T follicular helper cell (primary cell): Measurements from ENCODE around the gene OGFOD1.
A peak's percentile ranks its signal among the peaks of the same experiment; 100 is the strongest.
"Not testable (repeated sequence)": the region's sequence is repeated elsewhere in the genome, so short reads cannot be mapped to it uniquely, and the experiment has no call there.

Source experiments
- DNase-seq: peaks from one replicate; pipeline ENCODE4 v3.0.0-alpha.2; 2020; ENCODE audit warnings: low read depth

The OGFOD1 gene

DNA sequence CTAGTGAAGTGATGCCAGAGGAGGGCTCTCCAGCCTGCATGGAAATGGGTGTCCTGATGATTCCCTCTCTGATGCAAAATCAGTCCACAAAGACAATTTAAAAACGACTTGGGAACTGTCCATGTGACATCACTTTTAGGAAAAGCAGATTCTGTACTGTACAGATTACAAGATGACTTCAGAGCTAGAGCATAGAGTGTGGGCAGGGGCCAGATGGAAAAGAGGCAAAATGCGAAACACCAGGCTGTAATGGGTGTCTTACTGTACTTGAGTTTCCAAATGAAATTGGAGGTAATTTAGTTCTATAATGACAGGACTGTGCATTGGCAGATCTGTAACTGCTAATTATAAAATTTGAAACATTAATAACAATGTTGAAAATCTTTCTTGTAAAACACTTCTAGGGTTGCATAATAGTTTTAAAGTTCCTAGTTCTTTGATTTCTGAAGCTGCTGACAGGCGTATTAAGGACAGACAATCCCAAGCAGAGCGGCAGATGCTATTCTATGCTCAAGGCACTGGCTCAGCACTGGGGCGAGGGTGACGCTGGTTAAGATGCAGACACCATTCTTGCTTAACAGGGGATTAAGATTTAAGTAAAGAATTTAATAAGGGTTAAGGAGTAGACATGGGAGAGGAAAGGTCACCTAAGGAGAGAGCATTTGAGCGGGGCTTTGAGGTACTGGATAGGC lies 29.6 kb downstream of the OGFOD1 start:
- no peak for DNase-seq

DNA sequence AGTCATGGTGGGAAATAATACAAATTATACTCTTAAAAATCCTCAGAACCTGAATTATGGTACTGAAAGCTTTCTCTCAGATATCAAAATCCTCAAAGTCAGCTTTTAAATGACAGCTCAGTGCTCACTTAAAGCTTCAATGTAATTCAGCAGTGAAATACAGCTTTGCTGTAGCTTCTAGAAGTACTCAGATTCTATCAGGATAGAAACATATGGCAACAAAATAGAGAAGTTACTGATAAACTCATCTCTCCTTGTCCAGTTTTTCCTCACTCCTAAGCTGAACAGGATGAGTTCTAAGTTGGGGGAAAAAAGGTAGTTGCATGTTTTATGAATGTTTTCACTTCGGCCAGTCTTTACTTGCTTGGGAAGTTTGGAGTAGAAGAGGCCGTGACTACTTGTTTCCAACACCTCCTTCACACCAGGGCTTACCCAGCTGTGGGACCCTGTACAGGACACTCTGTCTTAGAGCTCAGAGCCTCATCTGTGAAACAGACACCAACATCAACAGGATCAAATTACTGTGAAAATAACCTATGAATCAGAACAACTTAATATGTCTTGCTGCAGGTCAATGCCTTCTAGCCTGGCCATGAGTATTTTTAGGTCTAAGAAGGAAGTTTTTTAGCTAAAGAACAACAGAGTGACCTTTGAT lies 30.2 kb downstream of the OGFOD1 start:
- DNase-seq, result no peak

DNA sequence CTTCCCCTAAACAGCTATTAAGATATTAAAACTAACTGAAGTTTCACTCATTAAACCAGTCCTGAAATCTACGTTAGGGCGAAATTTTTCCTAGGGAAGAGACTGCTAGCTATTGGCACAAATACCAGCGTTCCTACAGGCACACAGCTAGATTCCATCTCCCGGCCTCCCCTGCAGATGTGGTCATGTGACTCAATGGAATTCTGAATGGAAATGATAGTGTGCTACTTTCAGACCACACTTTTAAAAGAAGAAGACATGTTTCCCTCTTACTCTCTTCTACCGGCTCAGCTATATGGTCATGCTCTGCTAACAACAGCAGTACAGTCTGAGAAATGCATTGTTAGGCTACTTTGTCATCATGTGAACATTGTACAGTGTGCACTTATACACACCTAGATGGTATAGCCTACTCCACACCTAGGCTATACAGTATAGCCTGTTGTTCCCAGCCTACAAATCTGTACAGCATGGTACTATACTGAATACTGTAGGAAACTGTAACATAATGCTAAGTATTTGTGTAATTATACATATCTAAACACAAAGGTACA lies 31.4 kb downstream of the OGFOD1 start:
- no peak for DNase-seq

DNA sequence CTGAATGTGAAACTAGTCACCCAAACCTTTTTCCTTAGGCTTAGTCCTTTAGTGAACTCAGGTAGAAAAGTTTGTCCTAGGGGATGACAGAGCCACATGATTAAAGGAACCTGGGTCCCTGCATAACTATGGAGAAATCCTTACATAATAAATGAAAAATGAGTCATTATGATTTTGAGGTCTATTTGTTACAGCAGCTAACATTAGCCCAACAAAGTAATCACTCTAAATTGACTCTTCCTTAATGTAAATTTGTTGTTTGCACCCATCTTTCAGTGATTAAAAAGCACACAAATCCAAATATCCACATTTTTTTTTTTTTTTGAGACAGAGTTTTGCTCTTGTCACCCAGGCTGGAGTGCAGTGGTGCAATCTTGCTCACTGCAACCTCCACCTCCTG lies 32.0 kb downstream of the OGFOD1 start:
- DNase-seq, result no peak

DNA sequence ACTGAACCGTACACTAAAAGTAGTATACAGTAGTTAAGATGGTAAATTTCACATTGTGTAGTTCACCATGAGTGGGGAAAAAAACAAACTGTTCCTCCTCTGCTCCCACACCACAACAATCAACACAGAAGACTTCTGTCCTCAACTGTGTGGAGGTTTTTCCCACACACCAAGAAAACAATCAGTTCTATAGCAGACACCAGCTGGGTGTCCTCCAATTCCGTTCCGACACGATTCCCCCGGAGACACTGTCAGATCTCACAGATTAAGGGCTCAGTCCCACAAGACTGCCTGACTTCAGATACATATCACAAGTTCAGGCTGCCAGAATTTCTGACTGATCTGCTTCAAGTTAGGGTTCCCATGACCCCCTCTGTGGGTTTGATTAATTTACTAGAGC lies 36.7 kb downstream of the OGFOD1 start:
- DNase-seq, result no peak

DNA sequence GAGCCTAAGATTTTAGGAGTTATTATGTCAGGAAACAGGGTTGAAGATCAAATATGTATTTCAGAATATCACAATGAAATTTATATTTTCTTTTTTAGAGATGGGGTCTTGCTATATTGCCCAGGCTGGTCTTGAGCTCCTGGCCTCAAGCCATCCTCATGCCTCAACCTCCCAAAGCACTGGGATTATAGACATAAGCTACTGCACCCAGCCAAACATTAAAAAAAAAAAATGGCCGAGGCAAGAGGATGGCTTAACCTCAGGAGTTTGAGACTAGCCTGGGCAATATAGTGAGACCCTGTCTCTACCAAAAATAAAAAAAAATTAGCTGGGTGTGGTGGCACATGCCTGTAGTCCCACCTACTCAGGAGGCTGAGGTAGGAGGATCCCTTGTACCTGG lies 37.5 kb downstream of the OGFOD1 start:
- DNase-seq, result not testable (repeated sequence)

DNA sequence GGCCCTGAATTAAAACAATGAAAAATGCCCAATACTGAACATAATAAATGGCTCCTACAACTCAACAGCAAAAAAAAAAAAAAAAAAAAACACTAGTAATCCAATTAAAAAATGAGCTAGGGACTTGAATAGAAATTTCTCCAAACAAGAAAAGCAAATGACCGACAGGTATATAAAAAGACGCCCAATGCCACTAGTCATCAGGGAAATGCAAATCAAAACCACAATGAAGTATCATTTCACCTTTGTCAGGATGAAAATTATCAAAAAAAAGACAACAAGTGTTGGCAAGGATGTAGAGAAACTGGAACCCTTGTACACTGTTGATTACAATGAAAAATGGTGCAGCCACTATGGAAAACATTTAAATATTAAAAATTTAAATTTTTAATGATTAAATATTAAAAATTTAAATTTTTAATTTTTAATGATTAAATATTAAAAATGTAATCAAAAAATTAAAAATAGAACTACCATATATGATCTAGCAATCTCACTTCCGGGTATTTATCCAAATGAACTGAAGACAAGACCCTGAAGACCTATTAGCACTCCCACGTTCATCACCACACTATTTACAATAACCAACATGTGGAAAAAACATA lies 40.4 kb downstream of the OGFOD1 start:
- DNase-seq, result no peak

DNA sequence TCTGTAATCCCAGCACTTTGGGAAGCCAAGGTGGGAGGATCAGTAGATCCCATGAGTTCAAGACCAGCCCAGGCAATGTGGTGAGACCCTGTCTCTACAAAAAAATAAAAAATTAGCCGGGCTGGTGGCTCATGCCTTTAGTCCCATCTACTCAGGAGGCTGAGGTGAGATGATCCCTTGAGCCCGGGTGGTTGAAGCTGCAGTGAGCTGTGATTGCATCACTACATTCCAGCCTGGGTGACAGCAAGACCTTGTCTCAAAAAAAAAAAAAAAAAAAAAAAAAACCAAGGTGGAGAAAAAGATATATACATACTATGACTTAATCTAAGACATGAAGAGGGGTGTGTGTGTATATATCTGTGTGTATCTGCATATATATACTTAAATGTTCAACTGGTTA lies 41.8 kb downstream of the OGFOD1 start:
- no peak for DNase-seq

DNA sequence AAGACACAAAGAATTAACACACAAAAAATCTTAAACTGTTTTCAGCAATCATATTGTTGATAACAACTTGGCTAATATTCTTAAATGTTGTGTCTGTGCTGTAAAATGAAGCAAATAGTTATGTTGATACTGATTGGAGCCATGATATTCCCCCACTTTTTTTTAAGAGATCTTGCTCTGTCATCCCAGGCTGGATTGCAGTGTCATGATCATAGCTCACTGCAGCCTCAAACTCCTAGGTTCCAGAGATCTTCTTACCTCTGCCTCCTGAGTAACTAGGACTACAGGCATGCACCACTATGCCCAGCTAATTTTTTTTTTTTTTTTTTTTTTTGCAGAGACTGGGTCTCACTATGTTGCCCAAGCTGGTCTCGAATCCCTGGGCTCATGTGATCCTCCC lies 42.5 kb downstream of the OGFOD1 start:
- no peak for DNase-seq

DNA sequence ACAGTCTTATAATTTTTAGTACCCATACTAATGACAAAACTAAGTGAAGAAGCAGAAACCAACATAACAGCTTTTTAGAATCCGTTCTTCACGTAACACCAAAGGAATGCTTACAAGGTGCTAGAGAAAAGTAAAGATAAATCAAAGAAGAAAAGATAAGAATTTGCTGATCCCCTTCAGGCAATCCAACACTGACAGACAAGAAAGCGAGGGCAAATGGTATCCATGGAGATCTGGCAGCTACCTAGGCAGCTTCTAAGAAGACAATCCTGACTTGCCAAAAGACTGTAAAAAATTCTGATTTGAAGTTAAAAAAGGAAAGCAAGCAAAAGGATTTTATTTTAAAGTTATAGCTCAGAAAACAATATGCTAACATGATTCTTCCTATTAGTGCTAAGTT lies 53.8 kb downstream of the OGFOD1 start:
- no peak for DNase-seq

DNA sequence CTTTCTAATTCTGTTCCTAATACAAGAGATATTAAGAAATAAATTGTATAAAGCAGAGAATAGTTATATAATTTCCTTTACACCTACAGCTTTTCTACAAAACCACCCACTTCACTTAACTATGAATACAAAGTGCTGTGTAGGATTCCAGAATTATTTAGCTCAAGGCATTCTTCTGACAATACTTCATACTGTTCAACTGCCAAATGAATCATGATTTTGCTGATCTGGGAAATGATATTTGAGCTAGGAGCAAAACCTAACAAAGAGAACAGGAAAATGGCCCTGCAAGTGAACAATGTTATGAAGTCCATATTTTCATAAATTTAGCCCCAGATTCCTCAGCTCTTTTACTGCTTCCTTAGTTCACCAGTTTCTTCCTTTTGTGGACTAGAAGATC lies 55.6 kb downstream of the OGFOD1 start:
- DNase-seq, result no peak

DNA sequence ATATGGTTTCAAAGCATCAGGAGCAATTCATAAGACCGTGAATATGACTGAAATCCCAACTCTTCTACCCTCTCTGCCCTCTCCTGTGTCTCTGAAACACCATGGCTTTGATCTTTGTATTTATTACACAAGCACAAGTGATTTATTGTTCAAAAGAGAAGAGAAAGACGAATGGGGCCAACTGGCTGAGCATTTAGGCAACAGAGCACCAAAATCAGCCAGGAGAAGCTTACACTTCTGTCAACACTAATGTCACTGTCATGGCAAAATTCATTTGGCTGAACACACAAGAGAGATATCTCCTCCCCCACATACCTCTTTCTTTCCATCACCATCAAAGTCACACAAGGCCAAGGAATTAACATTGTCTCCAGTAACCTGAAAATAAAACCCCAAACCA lies 59.2 kb downstream of the OGFOD1 start:
- no peak for DNase-seq

DNA sequence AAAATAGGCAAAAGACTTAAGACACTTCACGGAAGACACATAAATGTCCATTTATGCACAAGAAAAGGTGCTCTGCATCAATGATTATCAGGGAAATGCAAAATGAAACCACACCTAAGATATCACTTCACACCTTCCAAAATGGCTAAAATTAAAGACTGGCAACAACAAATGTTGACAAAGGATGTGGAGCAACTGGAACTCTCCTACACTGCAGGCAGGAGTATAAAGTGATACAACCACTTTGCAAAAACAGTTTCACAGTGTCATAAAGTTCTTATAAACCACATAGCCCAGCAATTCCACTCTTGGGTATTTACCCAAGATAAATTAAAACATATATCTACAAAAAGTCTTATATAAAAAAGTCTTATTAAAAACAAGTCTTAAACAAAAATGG lies 60.7 kb downstream of the OGFOD1 start:
- DNase-seq, result no peak

DNA sequence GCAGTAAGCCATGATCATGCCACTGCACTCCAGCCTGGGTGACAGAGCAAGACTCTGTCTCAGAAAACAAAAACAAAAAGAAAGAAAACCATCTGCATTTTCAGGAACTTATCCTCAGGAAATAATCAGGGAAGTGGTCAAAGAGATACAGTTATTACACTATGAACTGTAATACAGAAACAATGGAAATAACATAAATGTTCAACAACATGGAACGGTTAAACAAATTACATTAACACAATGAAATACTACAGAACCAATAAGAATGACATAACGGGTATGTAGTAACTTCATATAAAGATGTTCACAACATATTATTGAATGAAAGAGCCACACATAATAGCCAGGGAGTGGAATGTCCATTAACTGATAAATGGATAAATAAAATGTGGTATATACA lies 61.7 kb downstream of the OGFOD1 start:
- DNase-seq, result no peak

DNA sequence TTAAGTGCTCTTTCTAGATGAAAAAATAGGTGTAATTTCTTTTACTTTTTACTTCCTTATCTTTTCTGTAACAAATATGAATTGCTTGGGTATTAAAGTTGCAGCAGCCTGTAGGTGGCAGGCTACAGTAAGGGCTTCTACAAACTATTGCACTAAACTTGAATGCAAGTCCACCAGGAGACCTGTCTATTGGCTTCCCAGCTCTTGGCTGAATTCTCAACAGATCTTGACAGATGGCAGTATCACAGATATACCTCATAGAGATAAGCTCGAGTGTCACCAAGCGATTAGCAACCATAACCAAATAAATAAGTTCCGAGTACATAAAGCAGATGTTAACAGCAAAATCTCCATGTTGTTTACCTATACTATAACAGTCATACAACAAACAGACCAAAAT lies 62.6 kb downstream of the OGFOD1 start:
- peak; percentile 43 for DNase-seq

DNA sequence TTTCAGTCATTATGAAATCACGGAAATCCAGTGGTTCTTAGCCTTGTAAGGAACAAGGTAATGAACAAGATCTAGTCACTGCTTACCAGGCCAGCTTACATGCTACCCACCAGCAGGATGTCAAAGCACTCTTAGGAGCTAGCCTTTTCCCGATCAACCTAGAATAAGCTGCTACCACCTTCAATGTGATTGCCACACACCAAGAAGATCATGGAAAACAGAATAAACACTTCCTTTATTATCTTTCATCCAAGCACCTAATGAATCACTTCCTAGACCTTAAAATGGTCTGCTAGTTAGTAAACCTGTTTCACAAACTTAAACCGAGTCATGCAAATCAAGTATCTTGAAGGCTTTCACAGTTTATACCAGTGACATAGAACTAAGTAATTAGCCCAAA lies 63.5 kb downstream of the OGFOD1 start:
- no peak for DNase-seq

DNA sequence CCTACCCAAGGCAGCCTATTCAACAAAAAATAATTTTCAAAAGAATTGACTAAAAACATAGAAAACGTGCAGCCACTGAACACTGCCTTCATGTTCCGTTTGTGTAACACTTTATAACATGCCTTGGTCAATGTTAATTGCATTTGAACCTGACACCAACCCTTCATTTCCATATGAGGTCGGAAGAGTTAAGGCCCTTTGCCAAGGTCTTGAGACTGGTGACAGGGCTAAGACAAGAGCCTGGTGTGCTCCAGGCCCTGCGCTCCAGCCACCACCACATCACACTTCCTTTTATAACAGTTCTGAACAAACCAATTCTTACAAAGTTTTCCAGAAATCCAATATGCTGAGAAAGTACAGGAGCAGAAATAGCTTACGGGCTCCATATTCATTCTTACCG lies 64.3 kb downstream of the OGFOD1 start:
- no peak for DNase-seq

DNA sequence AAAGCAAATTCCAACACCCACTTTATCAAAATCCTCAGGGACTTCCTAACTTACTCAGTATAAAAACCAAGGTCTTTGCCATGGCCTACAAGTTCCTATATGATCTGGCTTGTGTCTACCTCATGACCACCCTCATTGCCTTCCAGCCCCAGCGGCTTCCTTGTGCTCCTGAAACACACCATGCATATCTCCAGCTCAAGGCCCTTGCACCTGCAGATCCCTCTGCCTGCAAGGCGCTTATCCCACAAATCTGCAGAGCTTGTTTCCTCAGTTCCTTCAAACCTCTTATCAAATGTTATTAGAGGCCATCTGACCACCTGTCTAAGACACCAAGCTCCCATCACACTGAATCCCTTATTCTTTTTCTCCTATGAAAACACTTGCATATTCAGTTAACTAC lies 65.9 kb downstream of the OGFOD1 start:
- no peak for DNase-seq

DNA sequence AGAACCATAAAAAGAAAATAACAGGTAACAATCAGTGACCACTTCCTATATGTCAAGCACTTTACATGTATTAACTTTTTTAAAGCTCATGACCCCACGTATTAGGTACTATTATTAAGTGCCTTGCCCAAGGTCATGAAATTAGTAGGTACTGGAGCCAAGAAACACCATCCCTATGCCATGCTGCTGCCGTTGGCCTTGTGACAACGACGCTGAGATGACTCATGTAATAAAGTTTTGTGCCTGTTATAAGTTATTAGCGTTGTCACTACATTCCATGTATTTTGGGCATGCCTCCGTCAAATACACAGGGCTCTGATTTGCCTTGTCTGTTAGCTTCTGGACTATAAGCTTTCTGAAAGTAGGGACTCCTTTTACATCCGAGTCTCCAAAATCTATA lies 67.1 kb downstream of the OGFOD1 start:
- no peak for DNase-seq

DNA sequence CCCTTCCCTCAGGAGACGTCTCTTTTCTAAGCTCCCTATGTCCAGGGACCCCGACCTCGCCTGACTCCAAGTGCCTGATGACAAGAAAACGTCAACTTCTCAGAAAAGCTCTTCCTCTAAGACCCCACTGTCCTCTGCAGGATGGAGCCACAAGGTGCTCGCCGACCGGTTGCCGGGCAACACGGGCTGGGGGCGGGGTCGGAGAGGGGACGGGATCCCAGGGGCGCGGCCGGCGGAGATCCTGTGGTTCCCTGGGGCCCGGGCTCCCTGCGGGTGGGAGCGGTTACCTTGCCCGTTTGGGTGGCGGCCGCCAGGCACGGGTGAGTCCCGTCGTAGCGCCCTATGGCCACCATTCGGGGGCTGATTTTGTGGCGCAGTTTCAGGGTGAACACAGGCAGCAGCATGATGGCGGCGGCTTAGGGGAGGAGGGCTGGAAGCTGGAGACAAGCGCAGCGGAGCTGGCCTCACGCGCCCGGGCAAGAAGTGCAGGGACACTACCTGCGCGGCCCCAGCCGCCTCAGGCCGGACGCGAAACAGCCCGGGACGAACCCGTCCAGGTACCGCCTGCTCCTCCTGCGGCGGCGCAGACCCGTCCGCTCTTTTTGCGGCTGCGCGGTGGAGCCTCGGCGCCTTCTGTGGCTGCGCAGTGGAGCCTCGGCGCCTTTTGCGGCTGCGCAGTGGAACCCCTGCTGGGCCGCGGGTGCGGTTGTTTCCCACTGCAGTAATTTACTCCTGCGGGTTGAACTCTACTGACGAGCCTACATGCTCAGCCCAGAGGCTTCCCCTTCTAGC lies 68.3 kb downstream of the OGFOD1 start, which contains the start of gene BBS2:
TSS of gene BBS2 (minus strand) at position 566 of the 792 bp plus-strand sequence. CDS start at position 404, 162 bp downstream.
- peak; percentile 83 for DNase-seq

DNA sequence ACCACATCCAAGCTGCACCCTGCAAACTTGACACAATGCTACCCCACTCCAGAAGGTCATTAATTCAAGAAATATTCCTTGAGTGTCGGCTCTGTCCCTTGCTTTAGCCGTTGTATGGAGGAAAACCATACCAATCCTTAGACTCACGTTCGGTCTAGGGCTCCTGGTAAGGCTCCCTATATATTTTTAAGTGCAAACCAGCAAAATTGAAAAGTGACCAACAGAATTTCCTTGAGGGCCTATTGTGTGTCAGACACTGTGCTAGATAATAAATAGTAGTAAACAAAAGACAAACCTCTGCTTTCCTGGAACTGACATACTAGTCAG lies 68.9 kb downstream of the OGFOD1 start:
- no peak for DNase-seq

DNA sequence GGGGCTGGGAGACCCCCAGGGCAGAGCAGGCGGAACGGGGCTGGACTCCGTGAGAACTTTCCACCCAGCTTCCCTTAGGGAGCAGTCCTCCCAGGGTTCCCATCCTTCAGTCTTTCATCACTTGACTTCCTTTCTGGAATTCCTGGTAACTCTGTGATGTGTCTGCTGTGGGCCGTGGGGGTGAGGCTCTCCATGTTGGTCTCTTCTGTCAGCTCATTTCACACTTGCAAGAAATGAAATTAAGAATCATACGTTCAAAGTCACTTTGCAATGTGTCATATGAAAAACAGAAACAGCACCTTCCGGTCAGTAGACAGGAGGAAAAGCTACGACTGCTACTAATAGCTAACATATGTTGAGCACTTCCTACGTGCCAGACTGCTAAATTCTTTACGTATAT lies 73.9 kb downstream of the OGFOD1 start:
- no peak for DNase-seq
